Lower lobe of right lung (tissue), 2 donors: Measurements from ENCODE around the gene ATP5F1C. TPM values are rescaled to one million over a fixed set of nuclear protein-coding genes. Genes with fewer than 3 reads are reported as not detected.

Experiments used
- ATAC-seq, 2 donors: fragments of 200-7000 bp; cut with Tn5 transposase; one replicate each; pipeline ENCODE4 v1.9.1; 2020 to 2022; ENCODE audit warnings: mild to moderate bottlenecking in 2 of 2, moderate library complexity in 2 of 2
- DNase-seq: peaks from one replicate; pipeline ENCODE4 v3.0.0-alpha.2; 2020
- H3K27ac ChIP-seq: fragments of 200-600 bp; one replicate; pipeline ENCODE4 v1.8.0; 2022
- H3K27me3 ChIP-seq: fragments of 200-600 bp; one replicate; pipeline ENCODE4 v1.8.0; 2022; ENCODE audit warnings: low read depth
- H3K36me3 ChIP-seq: fragments of 200-600 bp; one replicate; pipeline ENCODE4 v1.8.0; 2022; ENCODE audit warnings: mild to moderate bottlenecking
- H3K4me1 ChIP-seq: fragments of 200-600 bp; one replicate; pipeline ENCODE4 v1.8.0; 2022
- H3K4me3 ChIP-seq: fragments of 200-600 bp; one replicate; pipeline ENCODE4 v1.8.0; 2022; ENCODE audit warnings: mild to moderate bottlenecking
- H3K9me3 ChIP-seq: fragments of 200-600 bp; one replicate; pipeline ENCODE4 v1.8.0; 2022
- CTCF ChIP-seq: fragments of 200-600 bp; IDR thresholded peaks from one replicate; pipeline ENCODE4 v1.8.0; 2022; ENCODE audit warnings: antibody characterized with exemption, mild to moderate bottlenecking
- intact Hi-C: fragments of 100-400 bp; cut with DNase I; formaldehyde crosslinking; loops from one replicate; pipeline ENCODE4 v1.11.0; 2022
- total RNA-seq: library from RNA; stranded (reverse); fragmentation: NEBNext Ultra II Directional; extraction: Animal tissue kit (Norgen Biotek cat#: 25700); gene quantifications from one replicate; pipeline ENCODE4 v1.2.1, GENCODE V29; 2021
- donor health status: DM: no; HTN: yes; CAD: no; lungs with severe emphysema.

ATP5F1C gene
- total RNA-seq, 1 donor from 2014 or later, result 183 TPM

DNA sequence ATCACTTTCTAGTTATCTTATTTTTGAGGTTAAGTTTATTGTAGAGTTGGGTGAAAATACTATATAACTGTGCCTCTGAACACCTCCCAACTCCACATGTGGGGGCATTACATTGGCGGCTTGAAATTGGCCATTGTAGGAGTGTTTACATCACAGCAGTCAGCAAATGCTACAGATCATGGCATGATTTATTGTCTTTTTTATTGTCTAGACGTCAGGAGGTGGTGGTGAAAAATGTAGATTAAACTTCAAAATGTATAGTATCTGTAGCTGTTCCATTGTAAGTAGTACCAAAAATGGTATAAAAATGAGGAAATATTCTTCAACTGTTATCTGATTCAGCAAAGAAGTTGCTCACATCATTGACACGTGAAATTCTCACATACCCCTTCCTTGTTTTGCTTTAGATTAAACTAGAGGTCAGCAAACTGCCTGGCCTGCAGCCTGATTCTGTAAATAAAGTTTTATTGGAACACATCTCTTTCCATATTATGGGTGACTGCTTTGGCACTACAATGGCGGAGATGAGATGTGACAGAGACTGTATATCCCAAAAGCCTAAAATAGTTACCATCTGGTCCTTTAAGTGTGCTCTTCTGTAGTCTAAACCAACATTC, 65.4 kb downstream of the ATP5F1C start:
- Histone ChIP-seq H3K27me3 (no peaks in the 10 kb centered on the region), H3K9me3 (no peaks in the 10 kb centered on the region), H3K36me3 (no peaks in the 10 kb centered on the region), H3K27ac (no peak overlapping the region), H3K4me3 (no peak overlapping the region), H3K4me1 (peaks cover 16% of the 10 kb centered on the region)
- TF ChIP-seq CTCF, result no peak
- intact Hi-C loops, result no loop called here
- DNase-seq (no peak), ATAC-seq (no peak)

- H3K4me3 ChIP-seq, result no peak overlapping the region
- ATAC-seq, result no peak
- H3K4me1 ChIP-seq, result peaks cover 16% of the 10 kb centered on the region
- no peaks in the 10 kb centered on the region for H3K27me3 ChIP-seq
- no peak overlapping the region for H3K27ac ChIP-seq
- H3K36me3 ChIP-seq, result no peaks in the 10 kb centered on the region
- intact Hi-C loops, result no loop called here
- no peaks in the 10 kb centered on the region for H3K9me3 ChIP-seq
- TF ChIP-seq CTCF, result no peak
- DNase-seq, result no peak
Observed at GRCh38 chr10:7853890-7854289, 65.9 kb downstream of the ATP5F1C start.

DNA sequence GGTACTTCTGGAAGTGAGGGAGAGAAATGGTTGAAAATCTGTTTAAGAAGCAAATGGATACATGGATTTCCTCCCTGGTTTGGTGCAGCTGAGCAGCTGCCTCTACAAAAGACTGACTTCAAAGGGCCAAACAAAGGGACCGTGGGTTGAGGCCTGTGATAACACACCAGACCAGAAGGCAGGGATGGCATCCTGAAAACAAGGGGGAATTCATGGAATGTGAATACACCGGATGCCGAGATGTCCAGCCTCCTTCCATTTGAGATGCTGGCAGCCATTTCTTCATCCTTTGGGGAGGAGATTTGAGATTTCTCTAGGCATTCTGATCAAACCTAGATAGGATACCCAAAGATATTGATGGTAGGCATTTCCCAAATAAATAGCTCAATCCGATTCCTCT, 67.2 kb downstream of the ATP5F1C start:
- H3K4me1 ChIP-seq, result peaks cover 16% of the 10 kb centered on the region
- H3K9me3 ChIP-seq, result no peaks in the 10 kb centered on the region
- no peaks in the 10 kb centered on the region for H3K27me3 ChIP-seq
- DNase-seq (no peak), ATAC-seq (no peak)
- no peak overlapping the region for H3K27ac ChIP-seq
- intact Hi-C loops, result no loop called here
- no peaks in the 10 kb centered on the region for H3K36me3 ChIP-seq
- no peak for TF ChIP-seq CTCF
- H3K4me3 ChIP-seq, result no peak overlapping the region

DNA sequence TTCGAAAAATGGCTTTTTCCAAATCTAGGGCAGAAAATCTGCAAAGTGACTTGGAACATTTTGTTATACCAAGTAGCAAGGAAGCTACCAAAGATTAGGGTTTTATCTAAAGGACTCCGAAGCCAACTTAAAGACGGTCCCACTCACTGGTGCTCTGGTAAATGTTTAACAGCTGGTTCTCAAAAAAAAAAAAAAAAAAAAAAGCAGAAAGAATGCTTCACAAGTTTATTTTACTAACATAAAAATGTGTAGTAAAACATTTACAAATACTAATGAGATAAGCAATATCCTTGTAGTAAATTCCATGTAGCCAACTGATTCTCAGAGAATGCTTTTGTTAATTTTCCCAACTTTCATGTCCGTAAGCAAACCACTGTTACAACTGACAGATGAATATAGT, 68.7 kb downstream of the ATP5F1C start:
- Histone ChIP-seq H3K36me3 (no peaks in the 10 kb centered on the region), H3K27me3 (no peaks in the 10 kb centered on the region), H3K4me3 (no peak overlapping the region), H3K4me1 (peaks cover 16% of the 10 kb centered on the region), H3K27ac (no peak overlapping the region), H3K9me3 (peaks cover 8% of the 10 kb centered on the region)
- ATAC-seq (no peak), DNase-seq (no peak)
- intact Hi-C loops, result no loop called here
- no peak for TF ChIP-seq CTCF

DNA sequence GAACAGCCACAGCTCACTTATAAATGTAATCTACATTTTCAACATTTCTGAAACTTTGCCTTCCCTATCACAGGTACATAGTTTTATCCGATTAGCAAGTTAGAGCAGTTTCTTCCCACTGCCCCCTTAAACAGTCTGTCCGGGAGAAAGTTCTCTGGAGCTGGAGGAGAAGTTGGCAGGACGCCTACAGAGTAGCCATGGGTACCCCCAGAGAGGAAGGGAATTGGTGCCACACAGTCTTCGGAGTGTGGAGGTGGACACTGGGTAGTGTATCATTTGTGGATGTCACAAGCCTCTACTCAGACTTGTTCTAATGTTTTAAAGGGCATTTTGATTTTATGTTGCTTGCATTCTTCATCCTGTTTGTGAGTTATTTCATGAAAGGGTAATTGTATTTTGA, 69.3 kb downstream of the ATP5F1C start:
- Histone ChIP-seq H3K9me3 (peaks cover 14% of the 10 kb centered on the region), H3K4me3 (no peak overlapping the region), H3K4me1 (peaks cover 16% of the 10 kb centered on the region), H3K27ac (no peak overlapping the region), H3K27me3 (no peaks in the 10 kb centered on the region), H3K36me3 (no peaks in the 10 kb centered on the region)
- intact Hi-C loops, result no loop called here
- TF ChIP-seq CTCF, result no peak
- no peak for ATAC-seq
- no peak for DNase-seq

Other genes with a start within 250 kb of the ATP5F1C start
- gene ITIH5, start 121.2 kb upstream of the ATP5F1C start, total RNA-seq, result 14.8 TPM
- 0.32 TPM for gene ITIH2, start 84.9 kb upstream of the ATP5F1C start, total RNA-seq
- gene KIN, start 184 bp upstream of the ATP5F1C start, total RNA-seq, result 13.7 TPM
- gene TAF3, start 30.3 kb downstream of the ATP5F1C start, total RNA-seq, result 10.8 TPM